Prostate gland (tissue), 2 donors: Measurements from ENCODE around the gene BNIP3.

Source experiments
- POLR2A ChIP-seq: fragments of 450-650 bp; IDR thresholded peaks from one replicate; pipeline ENCODE4 v1.6.1; 2016; ENCODE audit warnings: antibody characterized with exemption, mild to moderate bottlenecking
- TF ChIP-seq, protein P1 (sequence below), 4 experiments: fragments of 200-600 bp in 2 of 4; fragments of 450-650 bp in 2 of 4; sonication (generic) in 2 of 4; IDR thresholded peaks; 1 replicate in 3 of 4; 2 replicates in 1 of 4; pipeline ENCODE4 v1.5.1; 2016 to 2019; ENCODE audit warnings: antibody characterized with exemption in 4 of 4, mild to moderate bottlenecking in 2 of 4, moderate library complexity in 2 of 4

DNA sequence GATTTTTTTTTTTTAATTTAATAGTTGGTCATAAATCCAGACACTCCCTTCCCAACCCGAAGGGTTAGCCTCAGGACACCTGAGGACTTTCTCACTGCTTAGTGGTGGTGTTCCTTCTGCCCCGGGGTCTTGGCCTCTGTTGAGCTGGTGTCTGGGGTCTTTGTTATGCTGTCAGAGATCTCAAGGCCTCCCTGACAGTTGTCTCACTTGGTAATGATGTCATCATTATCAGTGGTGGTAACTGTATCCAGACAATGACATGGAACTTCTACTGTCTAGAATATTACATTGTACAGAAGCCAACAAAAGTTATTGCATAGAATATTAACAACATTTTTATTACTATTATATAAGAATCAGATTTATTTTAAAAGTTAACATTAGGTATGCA, 48.0 kb downstream of the BNIP3 start:
- TF ChIP-seq, protein P1, sequence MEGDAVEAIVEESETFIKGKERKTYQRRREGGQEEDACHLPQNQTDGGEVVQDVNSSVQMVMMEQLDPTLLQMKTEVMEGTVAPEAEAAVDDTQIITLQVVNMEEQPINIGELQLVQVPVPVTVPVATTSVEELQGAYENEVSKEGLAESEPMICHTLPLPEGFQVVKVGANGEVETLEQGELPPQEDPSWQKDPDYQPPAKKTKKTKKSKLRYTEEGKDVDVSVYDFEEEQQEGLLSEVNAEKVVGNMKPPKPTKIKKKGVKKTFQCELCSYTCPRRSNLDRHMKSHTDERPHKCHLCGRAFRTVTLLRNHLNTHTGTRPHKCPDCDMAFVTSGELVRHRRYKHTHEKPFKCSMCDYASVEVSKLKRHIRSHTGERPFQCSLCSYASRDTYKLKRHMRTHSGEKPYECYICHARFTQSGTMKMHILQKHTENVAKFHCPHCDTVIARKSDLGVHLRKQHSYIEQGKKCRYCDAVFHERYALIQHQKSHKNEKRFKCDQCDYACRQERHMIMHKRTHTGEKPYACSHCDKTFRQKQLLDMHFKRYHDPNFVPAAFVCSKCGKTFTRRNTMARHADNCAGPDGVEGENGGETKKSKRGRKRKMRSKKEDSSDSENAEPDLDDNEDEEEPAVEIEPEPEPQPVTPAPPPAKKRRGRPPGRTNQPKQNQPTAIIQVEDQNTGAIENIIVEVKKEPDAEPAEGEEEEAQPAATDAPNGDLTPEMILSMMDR (IDR thresholded peaks at IDR 0.05), result no peak
- TF ChIP-seq POLR2A, result no peak
